ENCODE measurements around the gene PNMT. TPM values are rescaled to one million over a fixed set of nuclear protein-coding genes. Genes with fewer than 3 reads are reported as not detected.

The PNMT gene
- total RNA-seq, 4 donors from 2014 or later: 1.4 to 28.1 (median 1.8) TPM

DNA sequence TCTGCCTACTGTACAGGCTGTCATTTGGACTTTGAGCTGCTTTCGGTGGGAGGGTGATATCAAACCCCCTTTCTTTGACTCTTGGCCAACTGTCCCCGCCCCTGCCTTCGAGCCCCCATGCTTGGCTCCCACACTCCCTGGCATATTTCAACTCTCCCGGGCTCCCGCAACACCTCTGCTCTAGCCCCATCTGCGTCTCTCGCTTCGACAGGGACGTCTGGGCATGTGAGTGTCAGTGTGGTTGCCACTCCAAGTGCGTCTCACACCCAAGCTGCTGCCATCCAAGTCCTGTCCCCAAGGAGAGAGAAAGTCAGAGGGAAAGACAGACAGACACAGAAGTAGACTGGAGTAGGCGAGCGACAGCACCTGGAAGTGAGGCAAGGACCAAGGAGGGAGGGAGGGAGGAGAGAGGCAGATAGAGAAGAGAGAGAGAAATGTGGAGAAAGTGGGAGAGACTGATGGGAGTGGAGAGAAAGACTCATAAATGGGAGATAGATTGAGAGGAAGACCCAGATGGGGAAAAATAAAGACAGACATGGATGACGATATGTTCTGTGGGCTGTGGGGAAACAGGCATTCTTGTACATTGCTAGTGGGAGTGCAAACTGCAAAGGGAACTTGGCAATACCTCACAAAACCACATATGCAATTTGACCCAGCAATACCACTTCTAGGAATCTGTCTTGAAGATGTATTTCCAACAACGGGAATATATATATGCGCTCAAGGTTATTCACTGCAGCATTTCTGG, 19.5 kb upstream of the PNMT start:
- no peaks in the 10 kb centered on the region for H3K27me3 ChIP-seq
- no peaks in the 10 kb centered on the region for H3K9me3 ChIP-seq
- no peak for TF ChIP-seq POLR2A (IDR thresholded peaks at IDR 0.05)
- DNase-seq: no peak
- H3K4me1 ChIP-seq: peaks cover 0 to 34% (median 10%) of the 10 kb centered on the region in 4 donors
- H3K4me3 ChIP-seq: no peak overlapping the region
- no peak overlapping the region for H3K27ac ChIP-seq
- H3K36me3 ChIP-seq: no peaks in the 10 kb centered on the region

DNA sequence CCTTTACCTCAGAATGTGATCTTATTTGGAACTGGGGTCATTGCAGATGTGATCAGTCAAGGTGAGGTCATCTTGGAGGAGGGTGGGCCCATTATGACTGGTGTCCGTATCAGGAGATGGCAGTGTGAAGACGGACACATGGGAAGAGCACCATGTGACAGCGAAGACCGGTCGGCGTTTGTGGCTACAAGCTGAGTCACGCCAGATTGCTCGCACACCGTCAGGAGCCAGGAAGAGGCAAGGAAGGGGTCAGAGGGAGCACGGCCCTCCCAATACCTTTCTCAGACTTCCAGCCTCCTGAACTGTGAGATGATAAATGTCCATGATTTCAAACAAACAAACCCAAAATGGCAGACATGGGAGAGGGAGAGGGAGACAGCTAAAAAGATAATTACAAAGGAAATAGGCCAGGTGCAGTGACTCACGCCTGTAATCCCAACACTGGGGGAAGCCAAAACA, 18.1 kb upstream of the PNMT start:
- no peaks in the 10 kb centered on the region for H3K27me3 ChIP-seq
- H3K36me3 ChIP-seq: peaks cover 0 to 10% (median 0%) of the 10 kb centered on the region in 3 donors
- TF ChIP-seq, protein P1, sequence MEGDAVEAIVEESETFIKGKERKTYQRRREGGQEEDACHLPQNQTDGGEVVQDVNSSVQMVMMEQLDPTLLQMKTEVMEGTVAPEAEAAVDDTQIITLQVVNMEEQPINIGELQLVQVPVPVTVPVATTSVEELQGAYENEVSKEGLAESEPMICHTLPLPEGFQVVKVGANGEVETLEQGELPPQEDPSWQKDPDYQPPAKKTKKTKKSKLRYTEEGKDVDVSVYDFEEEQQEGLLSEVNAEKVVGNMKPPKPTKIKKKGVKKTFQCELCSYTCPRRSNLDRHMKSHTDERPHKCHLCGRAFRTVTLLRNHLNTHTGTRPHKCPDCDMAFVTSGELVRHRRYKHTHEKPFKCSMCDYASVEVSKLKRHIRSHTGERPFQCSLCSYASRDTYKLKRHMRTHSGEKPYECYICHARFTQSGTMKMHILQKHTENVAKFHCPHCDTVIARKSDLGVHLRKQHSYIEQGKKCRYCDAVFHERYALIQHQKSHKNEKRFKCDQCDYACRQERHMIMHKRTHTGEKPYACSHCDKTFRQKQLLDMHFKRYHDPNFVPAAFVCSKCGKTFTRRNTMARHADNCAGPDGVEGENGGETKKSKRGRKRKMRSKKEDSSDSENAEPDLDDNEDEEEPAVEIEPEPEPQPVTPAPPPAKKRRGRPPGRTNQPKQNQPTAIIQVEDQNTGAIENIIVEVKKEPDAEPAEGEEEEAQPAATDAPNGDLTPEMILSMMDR (IDR thresholded peaks at IDR 0.05): no peak
- TF ChIP-seq POLR2A (IDR thresholded peaks at IDR 0.05): no peak
- no peaks in the 10 kb centered on the region for H3K9me3 ChIP-seq
- peaks cover 0 to 34% (median 10%) of the 10 kb centered on the region in 4 donors for H3K4me1 ChIP-seq
- H3K27ac ChIP-seq: no peak overlapping the region
- DNase-seq: no peak
- H3K4me3 ChIP-seq: no peak overlapping the region

DNA sequence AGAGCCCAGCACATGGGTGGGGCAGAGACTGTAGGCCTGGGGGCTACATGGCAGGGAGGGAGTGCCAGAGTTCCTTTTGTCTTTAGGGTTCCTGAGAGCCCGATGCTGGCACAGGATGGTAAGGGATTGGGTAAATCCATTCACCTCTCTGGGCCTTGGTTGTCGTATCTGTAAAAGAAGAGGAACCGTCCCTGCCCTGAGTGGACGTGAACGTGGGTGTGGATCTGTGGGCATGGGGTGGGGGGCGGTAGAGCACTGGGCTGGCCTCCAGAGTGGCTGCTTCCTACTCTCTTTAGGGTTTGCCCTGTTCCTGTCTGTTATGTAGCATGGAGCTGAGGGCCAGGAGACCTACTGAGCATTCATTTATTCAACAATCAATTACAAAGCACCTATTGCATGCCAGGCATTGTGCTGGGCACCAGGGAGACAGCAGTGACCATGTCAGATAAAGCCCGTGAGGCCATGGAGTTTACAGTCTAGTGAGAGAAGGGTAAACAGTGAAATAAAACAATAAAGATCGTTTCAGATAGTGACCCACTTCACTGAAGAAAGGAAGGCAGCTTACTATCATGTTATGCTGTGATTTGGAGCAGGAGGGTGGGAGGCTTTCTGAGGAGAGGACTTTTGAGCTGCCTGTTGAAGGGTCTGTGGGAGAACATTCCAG, 16.2 kb upstream of the PNMT start:
- TF ChIP-seq, protein P1 (IDR thresholded peaks at IDR 0.05): peak in 1 of 6 experiments; percentile 2
- TF ChIP-seq POLR2A (IDR thresholded peaks at IDR 0.05): no peak
- no peak for DNase-seq

DNA sequence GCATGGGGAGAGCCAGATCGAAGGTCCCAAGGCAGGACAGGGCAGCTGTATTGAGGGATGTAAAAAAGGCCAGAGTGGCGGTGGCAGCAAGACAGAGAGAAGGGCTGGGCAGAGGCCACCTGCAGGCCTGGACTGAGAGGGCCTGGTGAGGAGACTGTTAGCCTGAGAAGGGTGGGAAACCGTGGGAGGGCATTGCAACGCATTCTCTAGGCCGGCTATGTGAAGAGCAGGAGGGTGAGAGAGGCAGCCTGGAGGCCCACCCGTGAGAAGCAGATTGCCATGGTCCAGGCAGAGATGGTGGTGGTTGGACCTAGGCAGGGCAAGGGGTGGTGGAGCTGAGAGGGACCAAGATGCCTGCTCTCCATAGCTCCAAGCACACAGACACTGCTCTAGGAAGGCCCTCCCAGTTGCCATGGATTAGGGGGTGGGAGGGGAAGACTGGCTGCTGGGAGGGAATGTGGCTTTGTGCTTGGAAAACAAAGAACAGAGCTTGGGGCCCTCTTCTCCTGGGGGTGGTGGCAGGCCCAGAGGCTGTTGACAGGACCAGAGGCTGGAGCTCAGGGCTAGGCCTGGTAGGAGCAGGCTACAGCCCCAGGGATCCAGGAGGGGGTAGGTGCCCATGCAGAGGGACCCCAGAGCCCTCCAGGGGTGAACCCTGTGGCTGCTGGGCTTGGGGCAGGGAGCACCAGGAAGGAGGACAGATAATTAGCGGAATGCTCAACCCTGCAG, 15.5 kb upstream of the PNMT start:
- Histone ChIP-seq H3K36me3 (peaks cover 0 to 35% (median 0%) of the 10 kb centered on the region in 3 donors), H3K9me3 (no peaks in the 10 kb centered on the region), H3K4me1 (peaks cover 0 to 34% (median 10%) of the 10 kb centered on the region in 4 donors), H3K27me3 (no peaks in the 10 kb centered on the region), H3K4me3 (no peak overlapping the region), H3K27ac (peak overlapping the region in 2 of 4 donors; percentile 36 to 81)
- TF ChIP-seq, protein P1 (IDR thresholded peaks at IDR 0.05): peak in 2 of 6 experiments; percentile 12 to 27
- TF ChIP-seq POLR2A (IDR thresholded peaks at IDR 0.05): no peak
- DNase-seq: peak in 1 of 3 donors; percentile 62

More for the DNA sequence above, 16.2 kb upstream of the PNMT start:
- peaks cover 0 to 34% (median 10%) of the 10 kb centered on the region in 4 donors for H3K4me1 ChIP-seq
- peak overlapping the region in 2 of 4 donors; percentile 36 to 81 for H3K27ac ChIP-seq
- H3K36me3 ChIP-seq: peaks cover 0 to 28% (median 0%) of the 10 kb centered on the region in 3 donors
- H3K27me3 ChIP-seq: no peaks in the 10 kb centered on the region
- no peaks in the 10 kb centered on the region for H3K9me3 ChIP-seq
- H3K4me3 ChIP-seq: no peak overlapping the region

DNA sequence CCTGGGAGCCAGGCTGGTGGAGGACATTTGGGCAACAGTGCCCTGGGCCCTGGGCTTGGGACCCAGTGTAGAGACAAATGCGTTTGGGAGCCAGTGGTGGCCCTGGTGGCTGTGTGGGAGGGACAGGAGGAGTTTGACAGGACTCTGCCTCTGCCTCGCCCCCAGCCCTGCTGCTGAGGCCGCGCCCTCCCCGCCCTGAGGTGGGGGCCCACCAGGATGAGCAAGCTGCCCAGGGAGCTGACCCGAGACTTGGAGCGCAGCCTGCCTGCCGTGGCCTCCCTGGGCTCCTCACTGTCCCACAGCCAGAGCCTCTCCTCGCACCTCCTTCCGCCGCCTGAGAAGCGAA, 15.0 kb upstream of the PNMT start:
- H3K4me3 ChIP-seq: no peak overlapping the region
- no peak for DNase-seq
- TF ChIP-seq, protein P1 (IDR thresholded peaks at IDR 0.05): no peak
- no peak for TF ChIP-seq POLR2A (IDR thresholded peaks at IDR 0.05)
- no peaks in the 10 kb centered on the region for H3K27me3 ChIP-seq
- H3K27ac ChIP-seq: peak overlapping the region in 1 of 4 donors; percentile 81
- H3K4me1 ChIP-seq: peaks cover 0 to 34% (median 10%) of the 10 kb centered on the region in 4 donors
- peaks cover 0 to 40% (median 0%) of the 10 kb centered on the region in 3 donors for H3K36me3 ChIP-seq
- no peaks in the 10 kb centered on the region for H3K9me3 ChIP-seq
